MM.1S (cell line): ENCODE data around the gene ZNF549.
"Not testable (repeated sequence)": the region's sequence is repeated elsewhere in the genome, so short reads cannot be mapped to it uniquely, and the experiment has no call there.

Experiments
- CTCF ChIP-seq: fragments of 300-600 bp; sonication (generic); IDR thresholded peaks from 2 replicates; pipeline ENCODE4 v1.5.1; 2016; ENCODE audit warnings: antibody characterized with exemption, low read length, mixed read lengths
- EZH2 ChIP-seq: fragments of 300-600 bp; sonication (generic); optimal IDR thresholded peaks from 2 replicates; pipeline ENCODE3; 2017; ENCODE audit warnings: low read depth, mild to moderate bottlenecking, antibody characterized with exemption, low read length, mixed read lengths
- EZH2phosphoT487 ChIP-seq: fragments of 300-600 bp; sonication (generic); IDR thresholded peaks from 2 replicates; pipeline ENCODE4 v1.6.1; 2018; ENCODE audit warnings: antibody characterized with exemption, low read length

- not testable (repeated sequence) for TF ChIP-seq CTCF, EZH2phosphoT487, EZH2
Observed at GRCh38 chr19:57500400-57500799, 26.8 kb upstream of the ZNF549 start.
